Measurements from ENCODE around the gene RAB44. TPM values are rescaled to one million over a fixed set of nuclear protein-coding genes. Genes with fewer than 3 reads are reported as not detected.

The RAB44 gene
- total and polyA plus RNA-seq, 9 of the 15 experiments (the other 6 are each of a cell fraction or from before 2014, with no cell fraction given) = not detected

DNA sequence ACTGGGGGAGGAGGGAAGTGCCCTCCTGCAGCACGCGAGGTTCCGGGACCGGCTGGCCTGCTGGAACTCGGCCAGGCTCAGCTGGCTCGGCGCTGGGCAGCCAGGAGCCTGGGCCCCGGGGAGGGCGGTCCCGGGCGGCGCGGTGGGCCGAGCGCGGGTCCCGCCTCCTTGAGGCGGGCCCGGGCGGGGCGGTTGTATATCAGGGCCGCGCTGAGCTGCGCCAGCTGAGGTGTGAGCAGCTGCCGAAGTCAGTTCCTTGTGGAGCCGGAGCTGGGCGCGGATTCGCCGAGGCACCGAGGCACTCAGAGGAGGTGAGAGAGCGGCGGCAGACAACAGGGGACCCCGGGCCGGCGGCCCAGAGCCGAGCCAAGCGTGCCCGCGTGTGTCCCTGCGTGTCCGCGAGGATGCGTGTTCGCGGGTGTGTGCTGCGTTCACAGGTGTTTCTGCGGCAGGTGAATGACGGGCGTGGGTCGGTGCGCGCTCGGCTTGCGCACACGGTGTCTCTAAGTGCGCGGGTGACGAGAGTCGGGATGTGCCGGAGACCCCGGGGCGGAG is 19.1 kb upstream of the RAB44 start, which contains the start of gene CDKN1A (continued):
- TF ChIP-seq ZNF699 (CRISPR knock-in tag; IDR thresholded peaks at IDR 0.05; ENCODE audit: insufficient replicate concordance) (no peak), MEF2A (IDR thresholded peaks at IDR 0.05; ENCODE audit: control insufficient read depth, low read depth, low read length) (no peak), ZSCAN32 (CRISPR knock-in tag; IDR thresholded peaks at IDR 0.05) (no peak), ZNF165 (CRISPR knock-in tag; IDR thresholded peaks at IDR 0.05; ENCODE audit: borderline replicate concordance) (no peak), SMC3 (conservative IDR thresholded peaks at IDR 0.05; ENCODE audit: insufficient read depth, low read depth, low read length) (0 out of 2 replicates have a peak, but pooled peaks have one; percentile 4), NBN (IDR thresholded peaks at IDR 0.05; ENCODE audit: low read depth) (no peak), ZNF232 (CRISPR knock-in tag; IDR thresholded peaks at IDR 0.05) (no peak), ZNF121 (CRISPR knock-in tag; conservative IDR thresholded peaks at IDR 0.05) (no peak), ZNF584 (CRISPR knock-in tag; IDR thresholded peaks at IDR 0.05; ENCODE audit: low read depth) (no peak), HEY1 (CRISPR knock-in tag; IDR thresholded peaks at IDR 0.05; ENCODE audit: borderline replicate concordance) (no peak), OTX1 (CRISPR knock-in tag; IDR thresholded peaks at IDR 0.05) (no peak), ARID2 (IDR thresholded peaks at IDR 0.05) (no peak), HCFC1 (IDR thresholded peaks at IDR 0.05; ENCODE audit: low read depth, low read length) (no peak), TOE1 (IDR thresholded peaks at IDR 0.05; ENCODE audit: borderline replicate concordance) (no peak), TOE1 (CRISPR knock-in tag; IDR thresholded peaks at IDR 0.05; ENCODE audit: borderline replicate concordance, low read depth) (no peak), IRF2 (CRISPR knock-in tag; IDR thresholded peaks at IDR 0.05) (no peak), CREB3L1 (IDR thresholded peaks at IDR 0.05; ENCODE audit: borderline replicate concordance, low read depth) (no peak), HMGN3 (IDR thresholded peaks at IDR 0.05; ENCODE audit: borderline replicate concordance, extremely low read depth, insufficient read length, low read depth, low read length) (peak; percentile 92), HINFP (tag; conservative IDR thresholded peaks at IDR 0.05; ENCODE audit: low read depth) (no peak), HDGF (IDR thresholded peaks at IDR 0.05) (no peak), ZNF717 (CRISPR knock-in tag; IDR thresholded peaks at IDR 0.05) (no peak), NFRKB (IDR thresholded peaks at IDR 0.05; ENCODE audit: low read depth) (no peak), CREBBP (IDR thresholded peaks at IDR 0.05; ENCODE audit: low read depth, low read length) (no peak)
- TF ChIP-seq, protein P1, sequence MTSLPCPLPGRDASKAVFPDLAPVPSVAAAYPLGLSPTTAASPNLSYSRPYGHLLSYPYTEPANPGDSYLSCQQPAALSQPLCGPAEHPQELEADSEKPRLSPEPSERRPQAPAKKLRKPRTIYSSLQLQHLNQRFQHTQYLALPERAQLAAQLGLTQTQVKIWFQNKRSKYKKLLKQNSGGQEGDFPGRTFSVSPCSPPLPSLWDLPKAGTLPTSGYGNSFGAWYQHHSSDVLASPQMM (CRISPR knock-in tag; IDR thresholded peaks at IDR 0.05) = no peak
- TF ChIP-seq, protein P2, sequence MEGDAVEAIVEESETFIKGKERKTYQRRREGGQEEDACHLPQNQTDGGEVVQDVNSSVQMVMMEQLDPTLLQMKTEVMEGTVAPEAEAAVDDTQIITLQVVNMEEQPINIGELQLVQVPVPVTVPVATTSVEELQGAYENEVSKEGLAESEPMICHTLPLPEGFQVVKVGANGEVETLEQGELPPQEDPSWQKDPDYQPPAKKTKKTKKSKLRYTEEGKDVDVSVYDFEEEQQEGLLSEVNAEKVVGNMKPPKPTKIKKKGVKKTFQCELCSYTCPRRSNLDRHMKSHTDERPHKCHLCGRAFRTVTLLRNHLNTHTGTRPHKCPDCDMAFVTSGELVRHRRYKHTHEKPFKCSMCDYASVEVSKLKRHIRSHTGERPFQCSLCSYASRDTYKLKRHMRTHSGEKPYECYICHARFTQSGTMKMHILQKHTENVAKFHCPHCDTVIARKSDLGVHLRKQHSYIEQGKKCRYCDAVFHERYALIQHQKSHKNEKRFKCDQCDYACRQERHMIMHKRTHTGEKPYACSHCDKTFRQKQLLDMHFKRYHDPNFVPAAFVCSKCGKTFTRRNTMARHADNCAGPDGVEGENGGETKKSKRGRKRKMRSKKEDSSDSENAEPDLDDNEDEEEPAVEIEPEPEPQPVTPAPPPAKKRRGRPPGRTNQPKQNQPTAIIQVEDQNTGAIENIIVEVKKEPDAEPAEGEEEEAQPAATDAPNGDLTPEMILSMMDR (IDR thresholded peaks at IDR 0.05 in 2 of 3, conservative IDR thresholded peaks at IDR 0.05 in 1 of 3; ENCODE audit: insufficient read depth in 2 of 3, low read depth in 1 of 3, low read length in 3 of 3) = 0 out of 6 replicates have a peak, but pooled peaks of 1 of the 3 experiments have one; percentile 5

Measured in K562 (cell line).